HG03342 (cell line): ENCODE measurements around the gene TMC3.

Experiments
- ATAC-seq: cut with Tn5 transposase; IDR thresholded peaks from one replicate; pipeline ENCODE4 v1.9.1; 2021; ENCODE audit warnings: mild to moderate bottlenecking, moderate library complexity; ENCODE audit not compliant: unreplicated experiment

Gene TMC3

DNA sequence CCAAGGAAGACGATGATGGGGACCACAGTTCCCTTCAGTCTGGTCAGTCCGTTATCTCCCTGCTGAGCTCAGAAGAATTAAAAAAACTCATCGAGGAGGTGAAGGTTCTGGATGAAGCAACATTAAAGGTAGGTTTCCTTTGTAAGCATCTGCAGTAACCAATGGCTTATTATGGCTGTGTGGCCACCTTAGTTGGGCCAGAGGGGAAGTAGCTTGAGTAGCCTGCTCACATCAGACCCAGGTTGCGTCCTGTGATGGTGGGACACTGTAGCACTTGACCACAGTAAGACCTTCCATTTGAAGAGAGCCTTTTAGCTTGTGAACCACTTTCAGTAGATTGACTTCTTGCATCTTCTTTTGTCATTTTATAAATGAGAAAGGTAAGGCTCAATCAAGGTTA lies 72.6 kb downstream of the TMC3 start:
- no peak for ATAC-seq

DNA sequence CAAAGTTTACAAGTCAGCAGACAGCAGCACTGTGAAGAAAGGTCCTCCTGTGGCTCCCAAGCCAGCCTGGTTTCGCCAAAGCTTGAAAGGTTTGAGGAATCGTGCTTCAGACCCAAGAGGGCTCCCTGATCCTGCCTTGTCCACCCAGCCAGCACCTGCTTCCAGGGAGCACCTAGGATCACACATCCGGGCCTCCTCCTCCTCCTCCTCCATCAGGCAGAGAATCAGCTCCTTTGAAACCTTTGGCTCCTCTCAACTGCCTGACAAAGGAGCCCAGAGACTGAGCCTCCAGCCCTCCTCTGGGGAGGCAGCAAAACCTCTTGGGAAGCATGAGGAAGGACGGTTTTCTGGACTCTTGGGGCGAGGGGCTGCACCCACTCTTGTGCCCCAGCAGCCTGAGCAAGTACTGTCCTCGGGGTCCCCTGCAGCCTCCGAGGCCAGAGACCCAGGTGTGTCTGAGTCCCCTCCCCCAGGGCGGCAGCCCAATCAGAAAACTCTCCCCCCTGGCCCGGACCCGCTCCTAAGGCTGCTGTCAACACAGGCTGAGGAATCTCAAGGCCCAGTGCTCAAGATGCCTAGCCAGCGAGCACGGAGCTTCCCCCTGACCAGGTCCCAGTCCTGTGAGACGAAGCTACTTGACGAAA lies 74.3 kb downstream of the TMC3 start:
- no peak for ATAC-seq

- no peak for ATAC-seq
These were observed 74.9 kb downstream of the TMC3 start for GRCh38 chr15:81299156-81299555.

DNA sequence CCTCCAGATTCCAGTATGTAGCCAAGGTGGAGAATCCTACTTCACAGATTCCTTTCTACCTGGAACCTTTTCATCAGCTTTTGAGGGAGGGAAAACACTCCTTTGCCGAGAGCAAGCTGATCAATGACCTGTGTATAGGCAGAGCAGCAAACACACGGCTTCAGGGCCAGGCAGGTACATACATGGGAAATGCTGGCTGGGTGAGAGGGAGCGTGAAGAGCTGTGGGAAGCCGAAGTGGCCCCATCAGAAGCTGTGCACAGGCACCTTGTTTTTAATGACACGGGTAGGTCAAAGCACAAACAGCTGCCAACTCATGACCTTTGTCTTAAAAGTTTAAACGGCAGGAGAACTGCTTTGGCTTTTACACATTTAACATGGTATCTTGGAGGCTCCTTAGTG lies 75.4 kb downstream of the TMC3 start:
- no peak for ATAC-seq

DNA sequence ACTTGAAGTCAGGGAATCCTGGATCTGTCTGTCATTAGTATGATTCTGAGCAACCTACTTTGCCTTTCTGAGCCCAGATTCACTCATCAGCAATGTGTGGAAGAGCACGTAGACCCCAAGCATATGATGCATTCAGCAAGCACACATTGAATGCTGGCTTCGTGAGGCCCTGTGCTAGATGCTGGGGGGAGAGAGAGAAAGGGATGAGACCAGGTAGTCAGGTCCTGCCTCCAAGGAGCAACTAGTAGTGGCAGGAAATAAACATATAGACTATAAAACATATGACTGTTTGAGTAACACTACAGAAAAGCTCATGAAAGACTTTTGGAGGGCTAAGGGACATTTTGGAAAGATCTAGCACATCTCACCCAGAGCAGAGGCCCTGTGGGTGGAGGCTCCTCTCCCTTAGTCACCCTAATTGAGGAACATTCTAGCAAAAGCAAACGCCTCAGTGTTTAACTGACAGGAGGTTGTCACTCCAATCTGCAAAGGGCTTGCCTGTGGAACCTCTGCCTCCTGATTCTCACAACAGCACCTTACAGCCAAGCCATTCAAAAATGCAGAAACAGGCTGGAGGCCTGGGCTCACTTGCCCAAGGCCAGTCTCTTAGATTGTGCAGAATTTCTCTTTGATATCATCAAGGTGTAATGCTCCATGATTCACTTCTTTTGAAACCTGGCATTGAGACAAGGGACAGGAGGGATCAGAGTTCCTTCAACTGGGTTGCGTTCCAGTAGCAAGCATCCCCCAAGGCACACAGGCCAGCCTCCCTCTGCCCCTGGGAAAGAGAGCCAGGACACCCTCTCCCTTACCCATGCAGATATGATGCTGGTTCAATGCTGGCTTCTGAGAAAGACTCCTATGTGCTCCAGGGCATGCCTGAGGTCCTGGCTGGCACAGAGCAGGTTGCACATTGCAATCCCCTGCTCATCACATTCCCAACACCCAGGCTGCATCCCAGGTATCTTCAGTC lies 76.1 kb downstream of the TMC3 start:
- ATAC-seq: no peak

DNA sequence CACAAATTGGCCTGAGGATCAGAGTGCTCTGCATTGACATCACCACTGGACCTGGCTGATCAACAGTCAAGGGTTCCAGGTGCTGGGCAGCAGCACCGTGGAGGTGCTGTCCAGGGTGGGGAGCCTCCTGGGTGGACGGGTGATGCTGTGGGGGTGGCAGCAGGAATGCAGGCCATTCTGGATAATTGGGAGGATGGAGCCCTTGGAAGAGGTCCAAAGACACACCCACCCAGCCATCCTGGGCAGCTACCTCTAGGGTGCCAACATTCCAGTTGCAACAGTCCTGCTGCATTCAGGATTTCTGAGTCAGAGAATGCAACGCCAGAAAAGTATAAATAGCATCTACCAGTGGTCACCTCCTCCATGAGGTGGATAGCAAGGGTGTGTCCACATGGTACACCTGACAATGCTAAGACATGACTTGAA lies 76.9 kb downstream of the TMC3 start:
- no peak for ATAC-seq

- ATAC-seq: peak; percentile 45
These were observed 77.3 kb downstream of the TMC3 start for GRCh38 chr15:81296673-81297072.

DNA sequence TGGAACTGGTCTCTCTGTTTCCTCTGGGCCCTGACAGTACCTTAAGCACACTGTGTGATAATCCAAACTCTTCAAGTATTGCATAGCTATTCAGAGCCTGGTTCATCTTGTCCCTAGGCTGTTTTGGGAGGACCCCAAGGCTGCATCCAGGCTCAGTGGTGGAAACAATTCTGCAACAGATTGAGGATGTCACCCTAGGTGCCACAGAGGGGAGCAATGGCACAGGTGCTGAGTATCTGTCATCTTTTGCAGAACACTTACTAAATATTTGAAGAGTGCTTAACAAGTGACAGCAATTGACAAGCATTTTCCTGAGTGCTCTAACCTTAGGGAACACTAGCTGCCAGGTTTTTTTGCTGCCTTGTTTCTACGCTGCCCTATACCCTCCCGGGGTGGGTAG lies 77.8 kb downstream of the TMC3 start:
- no peak for ATAC-seq

GRCh38 chr15:81295486-81296121 lies 78.4 kb downstream of the TMC3 start:
- ATAC-seq: no peak

GRCh38 chr15:81294516-81294880 lies 79.5 kb downstream of the TMC3 start:
- ATAC-seq: peak; percentile 9

DNA sequence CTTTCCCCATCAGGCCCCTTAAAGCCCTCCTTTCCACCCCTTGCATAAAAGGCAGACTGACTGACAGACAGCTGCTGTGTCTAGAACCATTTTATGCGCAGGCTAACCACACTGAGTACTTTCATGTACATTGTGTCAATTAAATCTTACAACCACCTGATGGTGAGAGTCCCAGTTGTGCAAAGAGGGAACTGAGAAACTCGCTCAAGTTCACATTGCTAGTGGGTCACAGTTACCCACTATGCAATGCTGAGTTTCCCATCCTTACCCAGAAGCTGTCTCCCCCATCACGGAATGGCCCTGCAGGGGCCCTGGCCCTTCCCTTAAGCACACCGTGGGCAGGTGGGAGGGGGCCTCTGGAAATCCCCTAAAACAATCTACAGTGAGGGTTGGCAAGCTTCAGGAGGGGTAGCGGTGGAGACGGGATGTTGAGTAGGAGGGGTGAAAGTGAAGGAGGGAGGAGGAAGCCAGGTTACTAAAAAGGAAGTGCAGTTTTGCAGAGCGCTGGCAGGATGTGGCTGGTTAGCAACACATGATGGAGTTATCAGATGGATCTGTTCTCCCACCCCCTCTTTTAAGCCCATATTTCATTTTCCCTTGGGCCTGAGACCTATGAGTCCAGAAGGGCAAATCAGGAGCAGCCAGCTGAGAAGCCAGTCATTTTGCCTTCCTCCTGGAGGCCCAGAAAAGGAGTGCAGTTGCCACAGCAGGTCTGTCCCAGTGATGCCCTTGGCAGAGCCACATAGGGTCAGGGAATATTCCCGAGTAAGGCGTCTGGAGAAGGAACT lies 80.1 kb downstream of the TMC3 start:
- ATAC-seq: peak; percentile 67

DNA sequence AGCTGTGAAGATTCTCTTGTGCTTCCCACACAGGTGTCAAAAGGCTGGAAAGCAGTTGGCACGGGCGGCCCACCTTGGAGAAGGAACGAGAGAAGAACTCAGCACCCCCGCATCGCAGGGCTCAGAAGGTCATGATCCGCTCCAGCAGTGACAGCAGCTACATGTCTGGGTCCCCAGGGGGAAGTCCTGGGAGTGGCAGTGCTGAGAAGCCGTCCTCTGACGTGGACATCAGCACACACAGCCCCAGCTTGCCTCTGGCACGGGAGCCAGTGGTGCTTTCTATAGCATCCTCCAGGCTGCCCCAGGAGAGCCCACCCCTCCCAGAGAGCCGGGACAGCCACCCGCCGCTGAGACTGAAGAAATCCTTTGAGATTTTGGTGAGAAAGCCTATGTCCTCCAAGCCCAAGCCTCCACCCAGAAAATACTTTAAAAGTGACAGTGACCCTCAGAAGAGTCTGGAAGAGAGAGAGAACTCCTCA lies 81.5 kb downstream of the TMC3 start:
- ATAC-seq: no peak

GRCh38 chr15:81291916-81292522 lies 82.0 kb downstream of the TMC3 start:
- ATAC-seq: no peak

DNA sequence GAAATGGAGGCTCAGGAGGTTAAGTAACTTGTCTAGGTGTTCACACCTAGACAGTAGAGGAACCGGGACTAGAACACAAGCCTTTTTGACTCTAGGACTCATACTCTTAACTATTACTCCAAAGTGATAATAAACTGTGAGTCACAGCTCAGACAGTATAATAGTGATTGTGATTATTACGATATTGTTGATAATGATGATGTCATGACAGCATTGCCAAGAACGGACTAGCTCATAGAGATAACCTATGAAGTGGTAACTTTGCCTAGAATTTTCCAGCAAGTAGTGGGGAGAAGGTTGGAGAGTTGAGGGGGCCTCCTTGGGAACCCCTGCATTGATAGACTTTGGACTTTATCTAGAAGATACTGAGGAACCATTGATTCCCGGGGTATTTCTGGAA lies 84.1 kb downstream of the TMC3 start:
- no peak for ATAC-seq

DNA sequence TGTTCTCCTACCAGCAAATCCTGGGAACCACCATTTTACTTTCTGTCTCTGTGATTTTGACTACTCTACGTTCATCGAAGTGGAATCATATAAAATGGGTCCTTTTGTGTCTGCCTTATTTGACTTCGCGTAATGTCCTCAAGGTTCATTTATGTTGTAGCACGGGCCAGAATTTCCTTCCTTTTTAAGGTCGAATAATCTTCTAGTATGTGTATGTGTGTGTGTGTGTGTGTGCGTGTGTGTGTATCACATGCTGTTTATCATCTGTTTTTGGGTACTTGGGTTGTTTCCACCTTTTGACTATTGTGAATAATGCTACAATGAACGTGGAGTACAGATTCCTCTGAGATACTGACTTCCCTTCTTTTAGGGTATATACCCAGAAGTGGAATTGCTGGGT lies 85.4 kb downstream of the TMC3 start:
- ATAC-seq: no peak

DNA sequence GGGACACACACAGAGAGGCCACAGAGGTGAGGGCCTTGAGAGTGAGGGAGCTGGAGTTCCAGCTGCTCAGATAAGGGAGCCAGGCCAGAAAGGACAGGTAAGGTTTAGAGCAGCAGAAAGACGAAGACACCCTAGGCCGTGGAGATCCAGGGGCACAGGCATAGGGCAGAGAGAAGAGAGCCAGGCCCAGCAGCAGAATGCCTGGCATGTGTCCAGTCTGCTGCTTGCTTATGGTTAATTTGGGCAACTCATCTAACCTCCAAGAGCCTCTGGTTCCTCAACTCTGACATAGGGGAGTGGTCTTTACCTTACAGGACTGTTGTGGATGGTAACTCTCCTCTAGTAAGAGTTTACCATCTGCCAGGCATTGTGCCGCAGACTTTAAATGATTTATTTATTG lies 86.0 kb downstream of the TMC3 start:
- no peak for ATAC-seq

DNA sequence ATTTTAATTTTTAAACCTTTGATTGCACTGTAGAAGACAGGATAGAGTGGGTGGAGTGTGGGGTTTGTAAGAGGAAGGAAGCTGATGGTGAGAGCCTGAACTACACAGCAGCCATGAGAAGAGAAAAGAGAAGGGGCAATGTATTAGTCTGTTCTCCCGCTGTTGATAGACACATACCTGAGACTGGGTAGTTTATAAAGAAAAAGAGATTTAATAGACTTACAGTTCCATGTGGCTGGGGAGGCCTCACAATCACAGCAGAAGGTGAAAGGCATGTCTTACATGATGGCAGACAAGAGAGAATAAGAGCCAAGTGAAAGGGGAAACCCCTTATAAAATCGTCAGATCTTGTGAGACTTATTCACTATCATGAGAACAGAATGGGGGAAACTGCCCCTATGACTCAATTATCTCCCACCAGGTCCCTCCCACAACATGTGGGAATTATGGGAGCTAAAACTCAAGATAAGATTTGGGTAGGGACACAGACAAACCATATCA lies 87.3 kb downstream of the TMC3 start:
- ATAC-seq: peak; percentile 47

DNA sequence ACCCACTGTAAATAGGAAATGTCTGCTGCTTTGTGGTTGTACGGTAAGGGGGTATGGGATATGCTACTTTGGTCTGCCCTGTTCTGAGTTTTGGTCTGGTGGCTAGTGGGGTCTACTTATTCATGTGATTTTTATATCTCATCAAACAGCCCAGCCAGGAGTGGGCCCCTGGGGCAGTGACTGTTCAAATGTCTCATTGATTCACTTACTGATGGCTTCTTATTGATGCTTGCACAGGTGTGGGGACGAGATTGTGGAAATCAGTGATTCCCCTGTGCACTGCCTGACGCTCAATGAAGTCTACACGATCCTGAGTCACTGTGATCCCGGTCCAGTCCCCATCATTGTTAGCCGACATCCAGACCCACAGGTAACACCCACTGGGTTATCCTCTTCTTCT lies 88.6 kb downstream of the TMC3 start:
- no peak for ATAC-seq

DNA sequence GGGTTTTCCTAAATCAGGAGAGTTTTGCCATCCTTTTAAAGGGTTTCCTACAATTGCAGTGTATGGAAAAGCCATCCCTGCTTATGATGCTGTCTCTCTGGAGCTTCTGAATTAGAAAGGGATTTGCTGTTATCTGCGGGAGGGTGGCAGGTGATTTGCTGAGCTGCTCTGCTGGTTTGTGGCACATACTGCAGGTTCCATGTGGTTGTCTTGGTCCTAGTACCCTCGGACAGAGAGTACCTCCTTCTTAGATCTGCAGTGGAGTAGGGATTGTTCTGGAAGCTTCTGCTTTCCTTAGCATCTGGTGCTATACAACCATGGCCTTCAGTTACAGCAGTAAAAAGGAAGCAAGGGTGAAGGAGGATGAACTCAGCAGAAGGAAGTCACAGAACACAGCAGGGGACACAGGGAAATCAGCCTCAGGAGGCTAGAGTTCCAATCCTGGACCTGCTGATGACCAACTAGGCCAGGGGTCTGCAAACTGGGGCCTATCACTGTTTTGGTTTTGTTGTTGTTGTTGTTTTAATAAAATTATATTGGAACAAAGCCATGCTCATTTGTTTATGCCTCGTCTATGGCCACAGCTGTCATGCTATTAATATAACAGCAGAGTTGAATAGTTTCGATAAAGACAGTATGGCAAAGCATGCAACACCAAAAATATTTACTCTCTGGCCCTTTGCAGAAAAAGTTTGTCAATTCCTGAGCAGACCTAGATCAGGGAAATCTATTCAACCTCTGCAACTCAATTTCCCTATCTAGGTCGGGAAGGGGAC lies 89.6 kb downstream of the TMC3 start:
- ATAC-seq: no peak

DNA sequence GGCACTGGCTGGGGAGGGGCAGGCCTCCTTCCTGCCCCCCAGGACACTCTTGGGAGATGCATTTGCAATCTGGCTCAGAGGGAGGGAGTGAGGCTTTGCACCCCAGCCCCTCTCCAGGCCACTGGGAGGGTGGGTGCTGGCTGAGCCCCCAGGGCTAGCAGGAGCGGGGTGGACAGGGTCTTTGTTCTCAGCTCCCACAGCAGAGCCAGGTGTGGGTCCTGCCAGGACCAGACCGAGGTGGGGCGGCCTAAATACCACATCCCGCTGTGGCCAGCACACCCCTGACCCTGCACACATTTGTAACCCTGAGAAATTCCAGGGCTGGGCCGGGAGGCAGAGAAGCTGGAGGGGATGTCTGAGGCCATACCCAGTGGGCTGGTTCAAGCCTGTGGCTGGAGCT lies 91.1 kb downstream of the TMC3 start:
- no peak for ATAC-seq
